Activated naive CD4-positive, alpha-beta T cell treated with anti-CD3 and anti-CD28 coated beads, Interleukin-2, amount 10 ng/mL, durations not matched to agents 7 days and 5 days (primary cell): Measurements from ENCODE around the gene PELI2.
A peak's percentile ranks its signal among the peaks of the same experiment; 100 is the strongest.

ENCODE experiments used
- CTCF ChIA-PET: fragments of 350-600 bp; sonication (Branson Sonifier 250); formaldehyde crosslinking; loops from one replicate; lab custom pipeline; 2021; ENCODE audit warnings: antibody characterized with exemption; lab: Charles Lee
- DNase-seq: peaks from one replicate; pipeline ENCODE4 v3.0.0-alpha.2; 2020
- H3K27ac Mint-ChIP-seq: one replicate; pipeline ENCODE4 v1.8.0; 2021; ENCODE audit warnings: mild to moderate bottlenecking, moderate library complexity, mixed read lengths
- H3K27me3 Mint-ChIP-seq: one replicate; pipeline ENCODE4 v1.8.0; 2021; ENCODE audit warnings: mild to moderate bottlenecking, mixed read lengths
- H3K36me3 Mint-ChIP-seq: one replicate; pipeline ENCODE4 v1.8.0; 2021; ENCODE audit warnings: mixed read lengths
- H3K4me1 Mint-ChIP-seq: one replicate; pipeline ENCODE4 v1.8.0; 2021; ENCODE audit warnings: mixed read lengths
- H3K4me3 Mint-ChIP-seq: one replicate; pipeline ENCODE4 v1.8.0; 2021; ENCODE audit warnings: mild to moderate bottlenecking, moderate library complexity, mixed read lengths
- H3K9me3 Mint-ChIP-seq: one replicate; pipeline ENCODE4 v1.8.0; 2021; ENCODE audit warnings: mixed read lengths

Gene PELI2

DNA sequence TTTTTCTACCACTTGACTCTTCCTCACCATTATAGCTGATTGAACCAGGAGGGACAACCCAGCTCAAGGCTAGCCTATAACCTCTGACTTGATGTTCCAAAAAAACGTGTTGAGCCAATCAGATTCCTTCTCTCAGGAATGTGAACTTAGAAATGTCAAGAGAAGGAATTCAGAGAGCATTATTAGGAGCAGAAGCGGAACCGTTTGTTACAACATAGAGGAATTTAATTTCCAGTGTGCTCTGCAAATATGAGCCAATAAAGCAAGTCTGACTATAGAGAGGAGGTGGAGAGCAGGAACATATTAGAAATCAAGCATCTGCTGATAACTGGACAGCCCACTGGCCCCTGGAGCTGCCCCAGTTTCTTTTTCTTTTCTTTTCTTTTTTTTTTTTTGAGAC lies 15.3 kb upstream of the PELI2 start:
- no peaks in the 10 kb centered on the region for H3K4me1 Mint-ChIP-seq
- CTCF ChIA-PET, result no interaction called here
- H3K27me3 Mint-ChIP-seq, result peaks cover 7% of the 10 kb centered on the region
- no peaks in the 10 kb centered on the region for H3K9me3 Mint-ChIP-seq
- no peaks in the 10 kb centered on the region for H3K36me3 Mint-ChIP-seq
- no peak overlapping the region for H3K27ac Mint-ChIP-seq
- DNase-seq, result no peak
- H3K4me3 Mint-ChIP-seq, result no peak overlapping the region

DNA sequence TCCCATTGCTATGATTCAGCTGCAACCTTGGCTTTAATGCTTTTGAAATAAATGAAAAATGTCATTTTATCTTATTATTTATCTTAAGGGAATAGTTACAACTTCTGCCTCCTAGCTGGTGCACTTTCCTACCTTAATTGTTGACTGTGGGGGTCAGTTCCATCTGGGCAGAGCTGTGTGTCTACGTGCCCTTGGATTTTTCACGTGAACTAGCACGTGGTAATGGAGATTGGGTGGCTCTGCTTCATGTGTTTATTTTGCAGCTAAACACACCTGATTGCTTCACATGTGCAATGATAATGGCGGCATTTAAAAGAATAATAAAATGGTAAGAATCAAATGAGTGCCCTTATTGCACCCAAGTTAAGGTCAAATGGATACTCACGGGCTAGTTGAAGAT lies 10.6 kb upstream of the PELI2 start:
- Mint-ChIP-seq H3K27me3 (peaks cover 15% of the 10 kb centered on the region), H3K4me3 (no peak overlapping the region), H3K36me3 (no peaks in the 10 kb centered on the region), H3K4me1 (peaks cover under 1% of the 10 kb centered on the region), H3K27ac (no peak overlapping the region), H3K9me3 (no peaks in the 10 kb centered on the region)
- CTCF ChIA-PET, result no interaction called here
- DNase-seq, result no peak

DNA sequence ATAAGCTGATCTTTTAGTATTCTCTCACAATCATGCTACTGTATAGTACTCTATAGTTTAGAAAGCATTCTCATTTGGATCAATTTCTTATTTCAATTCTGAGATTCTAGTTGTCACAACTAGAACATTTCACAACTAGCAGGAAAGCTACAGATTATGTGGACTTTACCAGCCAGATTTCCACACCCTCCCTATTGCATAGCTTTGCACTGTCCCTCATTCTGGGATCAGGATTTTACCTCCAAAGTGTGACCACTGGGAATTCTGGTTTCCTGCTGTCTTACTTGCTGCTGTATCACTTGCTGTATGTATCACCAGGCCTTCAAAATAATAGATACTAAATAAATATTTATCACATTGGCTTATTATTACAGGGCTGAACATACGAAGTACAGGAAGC lies 10.2 kb upstream of the PELI2 start:
- no peak for DNase-seq
- Mint-ChIP-seq H3K27ac (no peak overlapping the region), H3K36me3 (no peaks in the 10 kb centered on the region), H3K27me3 (peaks cover 15% of the 10 kb centered on the region), H3K9me3 (no peaks in the 10 kb centered on the region), H3K4me3 (no peak overlapping the region), H3K4me1 (peaks cover 4% of the 10 kb centered on the region)
- CTCF ChIA-PET, result no interaction called here

GRCh38 chr14:56112781-56113180 lies 5.4 kb upstream of the PELI2 start:
- Mint-ChIP-seq H3K27me3 (peaks cover 22% of the 10 kb centered on the region), H3K36me3 (no peaks in the 10 kb centered on the region), H3K27ac (no peak overlapping the region), H3K9me3 (no peaks in the 10 kb centered on the region), H3K4me1 (peaks cover 16% of the 10 kb centered on the region), H3K4me3 (no peak overlapping the region)
- DNase-seq, result no peak
- CTCF ChIA-PET, result no interaction called here

- H3K4me1 Mint-ChIP-seq, result peaks cover 28% of the 10 kb centered on the region
- CTCF ChIA-PET, result no interaction called here
- no peak overlapping the region for H3K4me3 Mint-ChIP-seq
- no peaks in the 10 kb centered on the region for H3K9me3 Mint-ChIP-seq
- no peak overlapping the region for H3K27ac Mint-ChIP-seq
- H3K36me3 Mint-ChIP-seq, result peaks cover 4% of the 10 kb centered on the region
- DNase-seq, result no peak
- H3K27me3 Mint-ChIP-seq, result peaks cover 37% of the 10 kb centered on the region
These were observed 2.8 kb upstream of the PELI2 start for GRCh38 chr14:56115334-56115870.

GRCh38 chr14:56115976-56116893 lies 2.0 kb upstream of the PELI2 start:
- Mint-ChIP-seq H3K4me3 (peak overlapping the region; percentile 5), H3K27me3 (peaks cover 37% of the 10 kb centered on the region), H3K4me1 (peaks cover 32% of the 10 kb centered on the region), H3K9me3 (no peaks in the 10 kb centered on the region), H3K27ac (peak overlapping the region; percentile 5), H3K36me3 (peaks cover 7% of the 10 kb centered on the region)
- CTCF ChIA-PET, result no interaction called here
- no peak for DNase-seq

DNA sequence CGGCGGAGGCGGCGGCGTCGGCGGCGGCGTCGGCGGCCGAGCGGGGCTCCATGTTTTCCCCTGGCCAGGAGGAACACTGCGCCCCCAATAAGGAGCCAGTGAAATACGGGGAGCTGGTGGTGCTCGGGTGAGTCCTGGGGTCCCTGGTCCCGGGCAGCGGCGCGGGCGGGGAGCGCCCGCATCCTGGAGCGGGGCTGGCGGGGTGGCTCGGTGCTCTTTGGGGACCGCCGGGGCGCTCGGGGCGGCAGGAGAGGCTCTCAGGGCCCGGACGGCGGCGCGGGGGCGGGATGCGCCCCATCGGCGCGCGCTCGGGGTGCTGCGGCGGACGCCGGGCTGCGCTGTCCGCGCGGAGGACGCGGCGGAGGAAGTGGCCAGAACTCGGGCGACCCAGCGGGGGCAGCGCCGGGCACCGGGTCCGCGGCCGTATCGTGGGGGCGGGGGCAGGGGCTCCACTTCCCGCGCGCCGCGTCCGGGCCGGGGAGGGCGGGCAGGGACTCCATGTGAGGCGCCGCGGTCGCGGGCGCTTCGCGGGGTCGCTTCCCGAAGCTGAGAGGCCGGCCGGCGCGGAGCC lies 485 bp downstream of the PELI2 start:
- peaks cover 34% of the 10 kb centered on the region for H3K27me3 Mint-ChIP-seq
- no peaks in the 10 kb centered on the region for H3K9me3 Mint-ChIP-seq
- DNase-seq, result peak; percentile 50
- H3K4me1 Mint-ChIP-seq, result peaks cover 33% of the 10 kb centered on the region
- peaks cover 7% of the 10 kb centered on the region for H3K36me3 Mint-ChIP-seq
- H3K27ac Mint-ChIP-seq, result no peak overlapping the region
- CTCF ChIA-PET, result interaction anchor here (0.8 to 1.4 kb wide), 4 partner anchors 8 to 387 kb away, joined by 3 read pairs; no protein-coding TSS in a partner anchor
- H3K4me3 Mint-ChIP-seq, result peak overlapping the region; percentile 90

- H3K4me1 Mint-ChIP-seq, result peaks cover 33% of the 10 kb centered on the region
- no peaks in the 10 kb centered on the region for H3K9me3 Mint-ChIP-seq
- CTCF ChIA-PET, result interaction anchor here (0.8 kb wide), 1 partner anchor 12 kb away, joined by 3 read pairs; no protein-coding TSS in a partner anchor
- H3K36me3 Mint-ChIP-seq, result peaks cover 7% of the 10 kb centered on the region
- peak overlapping the region; percentile 80 for H3K4me3 Mint-ChIP-seq
- peaks cover 34% of the 10 kb centered on the region for H3K27me3 Mint-ChIP-seq
- DNase-seq, result peak; percentile 50
- H3K27ac Mint-ChIP-seq, result peak overlapping the region; percentile 53
These were observed 1.2 kb downstream of the PELI2 start for GRCh38 chr14:56119201-56119981.

DNA sequence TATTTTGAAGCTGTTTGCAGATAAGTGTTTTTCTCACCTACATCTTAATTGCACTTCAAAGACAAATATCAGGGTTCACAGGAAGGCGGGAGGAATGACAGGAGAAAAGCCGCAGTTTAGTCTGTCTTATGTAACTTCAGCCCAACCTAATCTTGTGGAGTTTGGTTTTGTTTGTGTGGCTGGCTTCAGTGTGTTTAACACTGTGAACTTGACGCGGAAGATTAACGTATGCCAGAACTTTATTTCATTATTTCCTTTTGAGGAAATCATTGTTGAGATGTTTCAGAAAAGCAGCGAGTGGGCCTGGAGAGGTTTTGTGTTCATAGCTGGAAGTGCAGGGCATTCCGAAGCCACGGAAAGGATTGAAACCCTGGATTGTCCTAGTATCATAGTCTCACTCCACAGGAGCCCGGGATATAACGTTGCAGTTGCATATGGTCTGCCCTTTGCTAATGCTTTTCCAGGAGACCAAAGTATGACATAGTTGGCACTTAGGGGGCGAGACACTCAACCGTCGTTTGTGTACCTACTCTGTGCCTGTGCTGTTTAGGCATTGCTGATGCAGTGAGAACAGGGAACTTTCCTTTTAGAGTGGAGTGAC lies 2.0 kb downstream of the PELI2 start:
- peaks cover 40% of the 10 kb centered on the region for H3K27me3 Mint-ChIP-seq

GRCh38 chr14:56121816-56122215 lies 3.6 kb downstream of the PELI2 start:
- DNase-seq, result no peak
- Mint-ChIP-seq H3K4me1 (peaks cover 27% of the 10 kb centered on the region), H3K27ac (no peak overlapping the region), H3K27me3 (peaks cover 37% of the 10 kb centered on the region), H3K9me3 (no peaks in the 10 kb centered on the region), H3K4me3 (no peak overlapping the region), H3K36me3 (peaks cover 7% of the 10 kb centered on the region)
- CTCF ChIA-PET, result no interaction called here

More for the DNA sequence above, 2.0 kb downstream of the PELI2 start:
- Mint-ChIP-seq H3K4me3 (peak overlapping the region; percentile 80), H3K4me1 (peaks cover 33% of the 10 kb centered on the region), H3K27ac (peak overlapping the region; percentile 17), H3K9me3 (no peaks in the 10 kb centered on the region), H3K36me3 (peaks cover 7% of the 10 kb centered on the region)
- no peak for DNase-seq
- CTCF ChIA-PET, result no interaction called here

DNA sequence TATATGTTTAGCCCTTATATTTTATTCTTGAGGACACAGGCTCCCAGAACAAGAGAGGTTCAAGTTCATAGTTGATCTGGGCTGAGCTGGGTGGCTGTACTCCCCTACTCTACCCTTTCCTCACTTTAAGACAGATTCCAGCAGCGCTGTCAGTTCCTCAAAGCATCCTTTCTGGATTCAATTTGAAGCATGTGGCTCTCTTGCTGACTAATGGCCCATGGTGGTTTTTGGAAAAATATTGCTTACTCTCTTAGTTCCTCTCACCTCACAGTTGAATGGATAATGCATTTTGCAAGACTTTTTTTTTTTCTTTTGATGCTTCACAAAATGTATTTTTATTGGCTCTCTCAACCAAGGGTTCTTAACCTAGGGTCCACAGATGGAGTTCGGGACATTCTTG lies 4.1 kb downstream of the PELI2 start:
- peaks cover 7% of the 10 kb centered on the region for H3K36me3 Mint-ChIP-seq
- no peak overlapping the region for H3K27ac Mint-ChIP-seq
- CTCF ChIA-PET, result no interaction called here
- no peak for DNase-seq
- no peaks in the 10 kb centered on the region for H3K9me3 Mint-ChIP-seq
- H3K4me1 Mint-ChIP-seq, result peaks cover 26% of the 10 kb centered on the region
- H3K27me3 Mint-ChIP-seq, result peaks cover 37% of the 10 kb centered on the region
- no peak overlapping the region for H3K4me3 Mint-ChIP-seq

DNA sequence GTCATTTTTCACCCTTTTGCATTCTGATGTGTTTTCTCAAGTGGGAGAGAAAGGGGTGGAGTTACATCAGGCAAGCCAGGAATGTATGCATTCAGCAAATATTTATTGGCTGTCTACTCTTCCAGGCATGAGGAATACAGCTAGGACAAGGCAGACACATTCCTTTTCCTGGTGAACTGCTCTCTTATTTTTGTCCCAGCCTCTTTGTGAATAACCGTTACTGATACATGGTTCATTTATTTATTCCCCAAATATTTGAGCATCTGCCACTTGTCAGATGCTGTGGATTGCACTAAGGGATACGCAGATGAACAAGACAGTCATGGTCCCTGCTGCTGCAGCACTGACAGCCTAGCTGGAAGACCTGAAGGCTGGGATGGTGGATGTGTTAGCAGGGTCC lies 6.1 kb downstream of the PELI2 start:
- H3K27me3 Mint-ChIP-seq, result peaks cover 30% of the 10 kb centered on the region
- H3K4me1 Mint-ChIP-seq, result peaks cover 19% of the 10 kb centered on the region
- DNase-seq, result no peak
- H3K9me3 Mint-ChIP-seq, result no peaks in the 10 kb centered on the region
- H3K27ac Mint-ChIP-seq, result no peak overlapping the region
- peaks cover 7% of the 10 kb centered on the region for H3K36me3 Mint-ChIP-seq
- CTCF ChIA-PET, result interaction anchor here (0.7 kb wide), 1 partner anchor 180 kb away, joined by 3 read pairs; no protein-coding TSS in a partner anchor
- H3K4me3 Mint-ChIP-seq, result no peak overlapping the region

- Mint-ChIP-seq H3K27me3 (peaks cover 13% of the 10 kb centered on the region), H3K4me1 (peaks cover 9% of the 10 kb centered on the region), H3K36me3 (no peaks in the 10 kb centered on the region), H3K27ac (no peak overlapping the region), H3K4me3 (no peak overlapping the region), H3K9me3 (no peaks in the 10 kb centered on the region)
- no peak for DNase-seq
- CTCF ChIA-PET, result interaction anchor here (1.5 kb wide), 1 partner anchor 8 kb away, joined by 3 read pairs; the partner anchor contains the start of gene PELI2
These were observed 7.8 kb downstream of the PELI2 start for GRCh38 chr14:56125772-56126636.
